Breast epithelium (tissue), 4 donors: ENCODE data around the gene TAS2R7. TPM values are rescaled to one million over a fixed set of nuclear protein-coding genes. Genes with fewer than 3 reads are reported as not detected.

Source experiments
- DNase-seq, 2 donors: peaks; one replicate each; pipeline ENCODE4 v3.0.0-alpha.2; 2019; ENCODE audit warnings: low spot score in 2 of 2
- H3K27ac ChIP-seq, 2 donors: fragments of 200-600 bp; sonication (generic) in 1 of 2; one replicate each; pipeline ENCODE4 v1.5.1; 2016 to 2019; ENCODE audit warnings: mild to moderate bottlenecking in 1 of 2
- H3K27me3 ChIP-seq, 2 donors: fragments of 200-600 bp; sonication (generic) in 1 of 2; one replicate each; pipeline versions ENCODE4 v1.5.1 to v1.6.0; 2017 to 2019; ENCODE audit warnings: control low read depth in 1 of 2, mild to moderate bottlenecking in 1 of 2
- H3K36me3 ChIP-seq: fragments of 200-600 bp; one replicate; pipeline ENCODE4 v1.5.1; 2019
- H3K4me1 ChIP-seq, 2 donors: fragments of 200-600 bp; sonication (generic); one replicate each; pipeline ENCODE4 v1.5.1; 2016 to 2019; ENCODE audit warnings: control low read depth in 1 of 2
- H3K4me3 ChIP-seq, 3 donors: fragments of 200-600 bp; sonication (generic); 1 replicate in 2 of 3; 2 replicates in 1 of 3; pipeline ENCODE4 v1.5.1; 2016 to 2019; ENCODE audit warnings: mild to moderate bottlenecking in 3 of 3, moderate library complexity in 2 of 3
- H3K9me3 ChIP-seq, 2 donors: fragments of 200-600 bp; sonication (generic) in 1 of 2; one replicate each; pipeline ENCODE4 v1.5.1; 2016 to 2019; ENCODE audit warnings: control low read depth in 1 of 2
- CTCF ChIP-seq, 3 donors: fragments of 450-650 bp; IDR thresholded peaks; one replicate each; pipeline ENCODE4 v1.5.1; 2016 to 2017; ENCODE audit warnings: antibody characterized with exemption in 3 of 3, mild to moderate bottlenecking in 3 of 3, moderate library complexity in 3 of 3
- POLR2A ChIP-seq: fragments of 450-650 bp; IDR thresholded peaks from one replicate; pipeline ENCODE4 v1.6.1; 2016; ENCODE audit warnings: antibody characterized with exemption, mild to moderate bottlenecking, moderate library complexity
- POLR2AphosphoS5 ChIP-seq, 3 donors: sonication (generic); formaldehyde crosslinking; IDR thresholded peaks; one replicate each; pipeline ENCODE4 v1.6.1; 2017; ENCODE audit warnings: antibody characterized with exemption in 3 of 3
- intact Hi-C: fragments of 100-400 bp; cut with DNase I; formaldehyde crosslinking; loops from one replicate; pipeline ENCODE4 v1.15.1; 2023; ENCODE audit warnings: low total_unique reads
- total RNA-seq, 3 donors: library from RNA; depleted of rRNA; stranded (reverse); fragments of >200 nt; gene quantifications; one replicate each; pipeline ENCODE4 v1.1.0, GENCODE V29; 2016

The TAS2R7 gene
- total RNA-seq, 3 donors from 2014 or later: not detected

GRCh38 chr12:10838461-10838860 is 36.0 kb upstream of the TAS2R7 start:
- no peak overlapping the region for H3K4me3 ChIP-seq
- no peaks in the 10 kb centered on the region for H3K36me3 ChIP-seq
- no peak for DNase-seq
- no peaks in the 10 kb centered on the region for H3K9me3 ChIP-seq
- H3K27me3 ChIP-seq: no peaks in the 10 kb centered on the region
- no peak overlapping the region for H3K27ac ChIP-seq
- intact Hi-C loops: no loop called here
- TF ChIP-seq POLR2AphosphoS5 (IDR thresholded peaks at IDR 0.05) (no peak), CTCF (IDR thresholded peaks at IDR 0.05) (no peak)
- H3K4me1 ChIP-seq: no peaks in the 10 kb centered on the region

GRCh38 chr12:10829994-10830393 is 27.6 kb upstream of the TAS2R7 start:
- TF ChIP-seq CTCF (IDR thresholded peaks at IDR 0.05) (no peak), POLR2A (no peak)
- Histone ChIP-seq H3K36me3 (no peaks in the 10 kb centered on the region), H3K27ac (no peak overlapping the region), H3K27me3 (no peaks in the 10 kb centered on the region), H3K4me1 (no peaks in the 10 kb centered on the region), H3K9me3 (no peaks in the 10 kb centered on the region), H3K4me3 (no peak overlapping the region)
- intact Hi-C loops: no loop called here
- DNase-seq: no peak

DNA sequence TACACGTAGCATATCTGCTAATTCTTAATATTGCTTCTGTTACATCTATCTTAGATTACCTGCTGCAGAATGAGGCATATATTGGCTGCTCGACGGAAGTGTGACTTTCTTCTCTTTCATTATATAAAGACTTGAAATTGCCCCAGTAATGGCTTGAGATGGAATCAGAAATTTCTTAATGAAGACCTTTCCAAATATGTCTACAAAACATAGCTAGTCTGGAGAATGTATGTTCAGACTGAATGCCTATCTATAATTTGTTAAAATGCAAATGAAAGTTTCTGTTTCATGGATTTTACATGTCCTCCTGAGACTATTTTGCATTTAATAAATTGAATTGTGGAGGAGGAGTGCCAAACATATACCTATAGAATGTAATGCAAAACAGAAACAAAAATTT is 23.8 kb upstream of the TAS2R7 start, which contains the start of gene TAS2R10:
TSS of gene TAS2R10 (minus strand) at position 101 of the 400 bp plus-strand sequence. CDS start at position 12, 89 bp downstream.
- no peaks in the 10 kb centered on the region for H3K4me1 ChIP-seq
- intact Hi-C loops: no loop called here
- no peak within 1 kb of the TSS for H3K27ac ChIP-seq
- no peaks in the 10 kb centered on the region for H3K27me3 ChIP-seq
- no peaks in the 10 kb centered on the region for H3K9me3 ChIP-seq
- H3K4me3 ChIP-seq: no peak within 1 kb of the TSS
- no peak for DNase-seq
- no peak for TF ChIP-seq CTCF (IDR thresholded peaks at IDR 0.05)
- no peak for TF ChIP-seq POLR2A
- no peak for TF ChIP-seq POLR2AphosphoS5 (IDR thresholded peaks at IDR 0.05)
- H3K36me3 ChIP-seq: no peaks in the 10 kb centered on the region

DNA sequence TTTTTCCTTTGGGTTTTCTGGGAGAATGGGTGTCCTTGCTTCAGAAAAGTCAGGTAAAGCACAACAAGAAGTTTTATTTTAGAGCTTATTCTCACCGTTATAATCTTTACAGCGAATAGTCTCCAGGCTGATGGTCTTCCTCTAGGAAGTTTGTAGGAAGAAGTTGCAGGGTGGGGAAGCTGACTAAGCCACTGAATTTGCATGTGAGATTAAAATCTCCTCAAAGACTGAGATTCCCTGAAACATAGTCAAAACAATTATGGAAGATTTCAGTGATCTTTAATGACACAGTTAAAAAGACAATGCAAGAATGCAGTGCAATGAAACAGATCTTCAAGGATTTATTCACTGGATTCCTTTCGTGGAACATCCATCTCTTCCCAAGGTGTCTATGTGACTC is 22.5 kb upstream of the TAS2R7 start:
- Histone ChIP-seq H3K36me3 (no peaks in the 10 kb centered on the region), H3K9me3 (no peaks in the 10 kb centered on the region), H3K27me3 (no peaks in the 10 kb centered on the region), H3K27ac (no peak overlapping the region), H3K4me3 (no peak overlapping the region), H3K4me1 (no peaks in the 10 kb centered on the region)
- no peak for DNase-seq
- no peak for TF ChIP-seq CTCF (IDR thresholded peaks at IDR 0.05)
- TF ChIP-seq POLR2AphosphoS5 (IDR thresholded peaks at IDR 0.05): no peak
- no peak for TF ChIP-seq POLR2A
- intact Hi-C loops: no loop called here

DNA sequence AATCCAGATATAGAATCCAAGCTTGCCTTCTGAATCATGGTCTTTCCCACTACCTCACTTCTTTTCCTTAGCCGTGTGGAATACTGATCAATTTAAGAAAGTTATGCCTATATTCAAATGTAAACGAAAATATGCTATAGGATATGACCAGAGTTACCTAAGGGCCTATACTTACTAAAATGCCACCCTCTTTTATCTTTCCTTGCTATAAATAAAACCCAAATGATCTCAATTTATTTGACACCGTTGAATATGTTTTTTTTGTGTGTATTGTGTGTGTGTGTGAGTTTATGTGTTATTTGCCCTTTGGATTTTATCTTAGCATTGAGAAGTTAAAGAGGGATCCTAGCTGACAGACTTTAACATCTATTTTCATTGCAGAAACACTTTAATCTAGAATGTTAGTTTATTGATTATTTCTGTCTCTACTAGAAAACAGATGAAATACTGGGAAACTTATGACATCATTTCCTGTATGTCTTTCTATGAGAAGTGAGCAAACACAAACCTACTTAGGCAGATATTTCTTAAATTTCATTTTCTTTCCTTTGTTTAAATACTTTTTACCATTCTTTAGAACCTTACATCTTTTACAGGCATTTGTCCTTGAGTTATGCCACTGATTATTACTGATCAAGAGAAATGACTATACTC is 9.6 kb upstream of the TAS2R7 start:
- DNase-seq: no peak
- Histone ChIP-seq H3K9me3 (no peaks in the 10 kb centered on the region), H3K4me1 (no peaks in the 10 kb centered on the region), H3K36me3 (no peaks in the 10 kb centered on the region), H3K27ac (no peak overlapping the region), H3K27me3 (no peaks in the 10 kb centered on the region), H3K4me3 (no peak overlapping the region)
- intact Hi-C loops: no loop called here
- TF ChIP-seq POLR2AphosphoS5 (IDR thresholded peaks at IDR 0.05): no peak
- TF ChIP-seq POLR2A: no peak
- TF ChIP-seq CTCF (IDR thresholded peaks at IDR 0.05): no peak
